Motor neuron (in vitro differentiated cells): ENCODE measurements around the gene XRCC3. TPM values are rescaled to one million over a fixed set of nuclear protein-coding genes. Genes with fewer than 3 reads are reported as not detected.
"Not testable (repeated sequence)": the region's sequence is repeated elsewhere in the genome, so short reads cannot be mapped to it uniquely, and the experiment has no call there.

Experiments
- ATAC-seq, 8 experiments: fragments of 200-7000 bp; cut with Tn5 transposase; replicated peaks in 6 of 8; 2 replicates each; pipeline ENCODE4 v1.8.0; 2021; ENCODE audit warnings: mild to moderate bottlenecking in 8 of 8, moderate library complexity in 8 of 8
- H3K27ac ChIP-seq, 2 donors: fragments of 250-450 bp; sonication (Bioruptor Pico); 2 replicates each; pipeline ENCODE4 v1.9.0; 2021; ENCODE audit warnings: antibody characterized with exemption in 2 of 2, mild to moderate bottlenecking in 2 of 2, moderate library complexity in 1 of 2
- H3K4me1 ChIP-seq, 2 donors: fragments of 250-450 bp; sonication (Bioruptor Pico); replicated peaks in 1 of 2; 2 replicates each; pipeline ENCODE4 v1.6.1; 2021; ENCODE audit warnings: antibody characterized with exemption in 2 of 2, mild to moderate bottlenecking in 2 of 2, moderate library complexity in 1 of 2
- H3K4me3 ChIP-seq, 5 donors: fragments of 250-450 bp; sonication (Bioruptor Pico); 2 replicates each; pipeline ENCODE4 v1.9.0; 2021; ENCODE audit warnings: antibody characterized with exemption in 5 of 5, mild to moderate bottlenecking in 5 of 5, moderate library complexity in 4 of 5
- WGBS, 10 experiments: fragments of 450-650 bp; shearing (Covaris generic); methylation state at CpG; one replicate each; pipeline ENCODE4 v1.0.0; 2022; 5-methylcytosine and 5-hydroxymethylcytosine counted together
- in situ Hi-C, 9 experiments: fragments of 400-800 bp; cut with MboI; loops; one replicate each; pipeline ENCODE4 v1.15.0; 2021; ENCODE audit warnings: low sequenced_read_pairs in 9 of 9, low pct_unique_long_range_greater_than_20kb in 2 of 9; ENCODE audit not compliant: unreplicated experiment in 9 of 9
- total RNA-seq, 8 experiments: library from RNA; unstranded; fragments of 300-600 nt; gene quantifications; 2 replicates each; pipeline versions ENCODE4 v1.2.3 to v1.2.4, GENCODE V29; 2022

XRCC3 gene
- total RNA-seq, 8 experiments from 2014 or later, result 5.5 to 31.2 (median 7.5) TPM

DNA sequence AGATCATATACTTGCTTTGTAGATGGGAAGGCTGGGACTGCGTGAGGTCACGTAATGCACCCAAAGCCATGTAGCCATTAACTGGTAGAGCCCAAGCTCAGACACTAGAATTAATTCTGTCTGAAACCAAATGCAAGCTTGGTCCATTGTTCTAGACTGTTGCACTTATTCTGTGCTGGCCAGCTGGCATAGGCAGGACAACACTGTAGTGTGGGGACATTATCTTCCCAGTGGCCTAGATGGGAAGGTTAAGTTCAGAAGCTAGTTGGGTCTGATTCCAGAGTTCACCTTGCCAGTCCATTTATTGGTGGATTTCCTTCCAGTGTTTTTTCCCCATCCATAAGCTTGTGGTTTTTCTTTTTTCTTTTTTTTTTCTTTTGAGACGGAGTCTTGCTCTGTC, 47.1 kb downstream of the XRCC3 start:
- Histone ChIP-seq H3K27ac (no peak overlapping the region), H3K4me3 (no peak overlapping the region), H3K4me1 (no peaks in the 10 kb centered on the region)
- in situ Hi-C loops, result no loop called here
- 90 to 100% (median 100%) methylated on average over 1 to 3 of the region's 3 CpGs for WGBS, 10 experiments
- no peak for ATAC-seq

DNA sequence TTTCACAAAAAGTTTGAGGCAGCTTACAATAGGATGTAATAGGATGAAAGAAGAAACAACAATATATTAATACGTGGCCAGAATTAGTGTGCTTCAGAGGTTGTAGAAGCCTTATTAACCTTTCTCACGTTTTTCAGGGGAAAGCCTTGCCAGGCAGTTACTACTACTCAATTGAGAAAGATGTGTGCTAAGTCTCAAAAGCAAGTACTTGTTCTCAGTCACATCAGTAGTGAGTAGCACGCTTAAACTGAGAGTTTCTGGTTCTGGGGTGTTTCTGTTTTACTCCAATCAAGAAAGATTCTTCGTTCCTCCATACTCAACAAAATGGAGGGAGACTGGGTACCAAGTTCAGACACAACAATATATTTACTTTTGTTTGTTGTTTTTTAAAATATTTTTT, 47.6 kb downstream of the XRCC3 start:
- H3K27ac ChIP-seq, result no peak overlapping the region

DNA sequence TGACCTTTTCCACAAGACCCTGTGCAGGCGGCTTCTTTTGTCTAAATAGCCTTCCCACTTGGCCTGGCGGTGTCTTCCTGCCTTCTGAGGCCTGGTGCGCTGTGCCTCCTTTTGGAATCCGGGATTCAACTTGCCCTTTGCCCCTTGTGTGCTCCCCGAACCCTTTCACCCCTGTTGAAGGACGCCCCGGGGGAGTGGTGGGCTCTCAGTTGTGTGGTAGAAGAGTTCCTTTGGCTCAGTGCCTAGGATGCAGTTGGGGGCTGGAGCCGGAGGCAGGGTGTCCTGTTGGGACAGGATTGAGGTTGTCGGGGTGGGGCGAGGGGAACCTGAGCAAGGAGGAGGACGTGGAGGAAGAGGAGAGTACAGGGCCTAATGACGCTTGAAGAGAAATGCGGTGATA, 51.7 kb downstream of the XRCC3 start:
- H3K4me3 ChIP-seq, result no peak overlapping the region
- no peak for ATAC-seq
- H3K27ac ChIP-seq, result no peak overlapping the region
- H3K4me1 ChIP-seq, result no peaks in the 10 kb centered on the region
- WGBS, 10 experiments, result 80 to 100% (median 96%) methylated on average over 1 to 7 of the region's 13 CpGs; no CpG with 5 or more reads in 2 of the 10 experiments
- in situ Hi-C loops, result no loop called here

More for the DNA sequence above, 47.6 kb downstream of the XRCC3 start:
- 82 to 100% (median 94%) methylated on average over 1 to 4 of the region's 4 CpGs; no CpG with 5 or more reads in 1 of the 10 experiments for WGBS, 10 experiments
- in situ Hi-C loops, result no loop called here
- no peak for ATAC-seq
- H3K4me3 ChIP-seq, result no peak overlapping the region
- no peaks in the 10 kb centered on the region for H3K4me1 ChIP-seq

DNA sequence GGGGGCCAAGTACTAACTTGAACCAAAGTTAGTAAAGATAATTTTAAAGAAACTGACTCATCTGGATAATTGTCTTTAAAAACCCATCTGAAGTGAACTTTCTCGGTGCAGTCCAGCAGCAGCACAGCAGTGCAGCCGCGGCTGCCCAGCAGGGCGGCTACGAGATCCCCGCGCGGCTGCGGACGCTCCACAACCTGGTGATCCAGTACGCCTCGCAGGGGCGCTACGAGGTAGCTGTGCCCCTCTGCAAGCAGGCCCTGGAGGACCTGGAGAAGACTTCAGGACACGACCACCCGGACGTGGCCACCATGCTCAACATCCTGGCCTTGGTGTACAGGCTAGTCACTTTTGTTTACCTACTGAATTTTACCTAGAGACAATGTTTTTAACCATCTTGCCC, 52.7 kb downstream of the XRCC3 start:
- in situ Hi-C loops, result no loop called here
- H3K4me1 ChIP-seq, result no peaks in the 10 kb centered on the region
- WGBS, 10 experiments, result 73 to 100% (median 96%) methylated on average over 3 to 14 of the region's 17 CpGs; no CpG with 5 or more reads in 2 of the 10 experiments
- H3K4me3 ChIP-seq, result no peak overlapping the region
- no peak overlapping the region for H3K27ac ChIP-seq
- ATAC-seq, result no peak

DNA sequence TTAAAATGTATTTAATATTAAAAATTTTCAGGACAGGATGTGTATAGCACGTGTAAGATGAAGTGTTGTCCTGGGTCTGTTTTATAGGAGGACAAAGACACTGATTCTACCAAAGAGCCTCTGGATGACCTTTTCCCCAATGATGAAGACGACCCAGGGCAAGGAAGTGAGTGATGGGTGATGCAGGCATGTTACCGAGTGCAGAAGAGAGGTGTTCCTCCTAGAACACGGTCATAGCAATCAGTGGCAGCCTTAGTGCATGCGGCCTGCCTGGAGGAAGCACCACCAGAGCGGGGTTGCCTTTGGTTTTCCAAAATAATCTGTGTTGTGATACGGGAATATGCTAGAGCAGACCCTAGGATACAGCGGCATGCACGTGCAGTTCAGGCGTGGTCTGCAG, 53.2 kb downstream of the XRCC3 start:
- in situ Hi-C loops, result no loop called here
- H3K4me3 ChIP-seq, result no peak overlapping the region
- no peak overlapping the region for H3K27ac ChIP-seq
- ATAC-seq, result no peak
- WGBS, 10 experiments, result 65 to 100% (median 86%) methylated on average over 1 to 9 of the region's 10 CpGs
- H3K4me1 ChIP-seq, result no peaks in the 10 kb centered on the region

DNA sequence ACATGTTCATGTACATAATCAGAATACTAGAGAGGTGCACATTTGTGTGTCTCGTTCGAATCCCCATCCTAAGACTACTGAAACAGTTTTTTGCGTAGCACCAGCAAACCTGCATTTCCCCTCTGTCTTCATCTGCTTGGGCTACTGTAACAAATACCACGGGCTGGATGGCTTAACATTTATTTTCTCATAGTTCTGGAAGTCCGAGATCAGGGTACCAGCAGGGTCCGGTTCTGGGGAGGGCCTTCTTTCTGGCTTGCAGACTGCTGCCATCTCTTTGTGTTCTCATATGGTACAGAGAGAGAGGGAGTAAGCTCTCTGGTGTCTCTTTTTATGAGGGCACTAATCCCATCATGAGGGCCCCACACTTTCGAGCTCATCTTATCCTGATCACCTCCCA, 55.6 kb downstream of the XRCC3 start:
- no peaks in the 10 kb centered on the region for H3K4me1 ChIP-seq
- in situ Hi-C loops, result no loop called here
- WGBS, 10 experiments, result 67 to 100% (median 79%) methylated on average over 1 to 6 of the region's 7 CpGs; no CpG with 5 or more reads in 3 of the 10 experiments
- no peak for ATAC-seq
- H3K27ac ChIP-seq, result no peak overlapping the region
- H3K4me3 ChIP-seq, result no peak overlapping the region

DNA sequence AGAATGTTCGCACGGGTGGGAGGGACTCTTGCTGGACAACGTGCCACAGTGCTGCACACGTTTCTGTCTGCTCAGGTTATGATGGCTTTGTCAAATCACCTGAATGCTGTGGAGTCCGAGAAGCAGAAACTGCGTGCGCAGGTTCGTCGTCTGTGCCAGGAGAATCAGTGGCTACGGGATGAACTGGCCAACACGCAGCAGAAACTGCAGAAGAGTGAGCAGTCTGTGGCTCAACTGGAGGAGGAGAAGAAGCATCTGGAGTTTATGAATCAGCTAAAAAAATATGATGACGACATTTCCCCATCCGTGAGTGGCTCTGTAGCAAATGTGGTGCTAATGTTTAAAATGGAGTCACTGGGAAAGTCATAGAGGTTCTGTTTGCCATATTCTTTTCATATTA, 57.8 kb downstream of the XRCC3 start:
- Histone ChIP-seq H3K4me3 (no peak overlapping the region), H3K4me1 (peaks cover 10 to 15% of the 10 kb centered on the region in 2 donors), H3K27ac (no peak overlapping the region)
- in situ Hi-C loops, result no loop called here
- 29 to 100% (median 89%) methylated on average over 2 to 13 of the region's 13 CpGs; no CpG with 5 or more reads in 2 of the 10 experiments for WGBS, 10 experiments
- ATAC-seq, result peak in 2 of 8 experiments; percentile 66 to 68

DNA sequence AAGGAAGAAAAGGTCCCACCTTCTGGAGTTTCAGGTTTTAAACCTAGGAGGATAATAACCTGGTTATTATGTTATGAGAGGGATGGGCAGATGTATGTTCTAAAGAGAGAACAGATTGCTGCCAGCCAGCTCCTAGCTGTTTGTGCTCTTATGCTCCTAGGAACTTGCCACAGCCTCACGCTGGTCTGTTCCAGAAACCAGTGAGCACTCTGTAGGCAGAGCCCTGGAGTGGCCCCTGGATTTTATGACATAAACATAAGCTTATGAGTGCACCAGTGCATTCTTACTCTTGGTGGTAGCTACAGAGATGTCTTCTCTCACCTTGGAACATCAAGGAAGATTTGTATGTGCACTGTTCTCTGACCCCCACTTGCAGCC, 58.5 kb downstream of the XRCC3 start:
- Histone ChIP-seq H3K4me3 (no peak overlapping the region), H3K4me1 (peaks cover 10 to 19% of the 10 kb centered on the region in 2 donors), H3K27ac (no peak overlapping the region)
- no peak for ATAC-seq
- in situ Hi-C loops, result no loop called here
- 75 to 100% (median 100%) methylated on average over 1 of the region's 1 CpG; no CpG with 5 or more reads in 4 of the 10 experiments for WGBS, 10 experiments

DNA sequence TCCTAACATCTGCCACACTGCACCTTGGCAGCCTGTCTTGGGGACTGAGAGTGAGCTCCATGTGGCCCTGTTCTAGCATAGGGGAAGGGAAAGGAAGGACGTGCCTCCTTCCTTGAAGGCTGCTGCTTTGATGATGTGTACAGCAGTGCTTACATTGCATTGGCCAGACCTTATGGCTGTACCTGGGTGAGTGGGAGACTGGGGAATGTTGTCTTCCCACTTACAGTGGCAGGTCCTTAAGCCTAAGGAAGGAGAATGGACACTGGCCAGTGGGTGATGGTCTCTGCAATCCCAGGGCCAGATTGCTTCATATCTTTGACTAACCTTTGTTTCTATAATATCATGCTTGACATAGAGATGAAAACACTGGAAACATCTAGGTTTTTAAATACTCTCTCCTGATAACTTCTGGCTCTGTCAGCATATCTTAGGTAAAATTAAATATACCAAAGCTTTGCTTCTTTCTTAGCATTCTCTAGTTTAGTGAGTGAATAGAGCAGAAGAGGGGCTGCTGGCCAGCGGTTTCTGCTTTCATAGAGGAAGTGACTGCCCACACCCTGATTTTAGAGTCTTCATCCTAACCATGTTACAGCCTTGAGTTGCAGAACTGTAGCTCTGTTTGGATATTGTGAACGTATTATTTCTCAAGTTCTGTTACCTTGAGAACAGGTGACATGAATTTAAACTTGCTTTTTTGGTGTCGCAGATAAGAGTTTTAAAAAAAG, 59.1 kb downstream of the XRCC3 start:
- ATAC-seq, result no peak
- in situ Hi-C loops, result no loop called here
- H3K27ac ChIP-seq, result no peak overlapping the region
- WGBS, 10 experiments, result 64 to 100% (median 96%) methylated on average over 1 to 3 of the region's 4 CpGs
- H3K4me1 ChIP-seq, result peaks cover 10 to 19% of the 10 kb centered on the region in 2 donors
- H3K4me3 ChIP-seq, result no peak overlapping the region

DNA sequence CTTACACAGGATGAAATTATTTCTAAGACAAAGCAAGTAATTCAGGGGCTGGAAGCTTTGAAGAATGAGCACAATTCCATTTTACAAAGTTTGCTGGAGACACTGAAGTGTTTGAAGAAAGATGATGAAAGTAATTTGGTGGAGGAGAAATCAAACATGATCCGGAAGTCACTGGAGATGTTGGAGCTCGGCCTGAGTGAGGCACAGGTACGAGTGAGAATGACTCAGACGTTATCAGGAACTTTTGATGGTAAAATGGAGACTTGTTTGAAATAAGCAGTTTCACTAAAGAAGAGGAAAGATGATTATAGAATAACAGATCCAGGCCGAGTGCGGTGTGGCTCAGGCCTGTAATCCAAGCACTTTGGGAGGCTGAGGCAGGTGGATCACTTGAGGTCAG, 60.6 kb downstream of the XRCC3 start:
- 61 to 100% (median 89%) methylated on average over 1 to 6 of the region's 6 CpGs for WGBS, 10 experiments
- H3K4me3 ChIP-seq, result no peak overlapping the region
- peaks cover 10 to 19% of the 10 kb centered on the region in 2 donors for H3K4me1 ChIP-seq
- ATAC-seq, result no peak
- in situ Hi-C loops, result no loop called here
- H3K27ac ChIP-seq, result no peak overlapping the region

DNA sequence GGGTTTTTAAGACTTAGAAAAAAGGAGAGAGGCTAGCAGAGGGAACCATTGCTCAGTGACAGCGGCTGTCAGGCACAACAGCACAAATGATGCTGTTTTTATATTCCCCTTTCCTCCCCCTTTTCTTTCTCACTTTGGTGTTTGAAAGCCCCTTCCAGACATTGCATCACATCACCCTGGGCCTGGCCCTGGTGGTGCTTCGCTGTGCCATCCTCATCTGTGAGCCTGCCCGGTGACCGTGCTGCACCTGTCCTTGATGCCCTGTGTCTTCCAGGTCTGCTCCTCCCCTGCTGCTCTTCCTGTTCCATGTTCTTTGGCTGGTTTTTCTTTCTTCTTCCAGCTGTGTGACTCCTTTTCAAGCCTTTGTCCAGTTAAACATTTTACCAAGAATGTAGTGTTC, 61.4 kb downstream of the XRCC3 start:
- Histone ChIP-seq H3K4me1 (peaks cover 10 to 19% of the 10 kb centered on the region in 2 donors), H3K4me3 (no peak overlapping the region), H3K27ac (peak overlapping the region in 1 of 2 donors; percentile 48)
- in situ Hi-C loops, result no loop called here
- ATAC-seq, result peak in 5 of 8 experiments; percentile 9 to 65 (median 31)
- WGBS, 10 experiments, result 20 to 85% (median 48%) methylated on average over 1 to 4 of the region's 4 CpGs; no CpG with 5 or more reads in 4 of the 10 experiments

DNA sequence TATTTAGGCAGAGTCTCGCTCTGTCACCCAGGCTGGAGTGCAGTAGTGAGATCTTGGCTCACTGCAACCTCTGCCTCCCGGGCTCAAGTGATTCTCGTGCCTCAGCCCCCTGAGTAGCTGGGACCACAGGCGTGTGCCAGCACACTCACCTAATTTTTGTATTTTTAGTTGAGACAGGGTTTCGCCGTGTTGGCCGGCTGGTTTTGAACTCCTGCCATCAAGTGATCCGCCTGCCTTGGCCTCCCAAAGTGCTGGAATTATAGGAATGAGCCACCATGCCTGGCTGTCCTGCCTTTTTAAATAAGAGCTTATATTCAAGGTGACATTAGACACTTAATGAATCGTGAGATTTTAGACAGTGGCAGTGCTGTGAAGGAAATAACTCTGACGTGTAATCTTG, 61.9 kb downstream of the XRCC3 start:
- 24 to 100% (median 51%) methylated on average over 1 to 4 of the region's 10 CpGs; no CpG with 5 or more reads in 4 of the 10 experiments for whole genome bisulfite sequencing, 10 experiments
- peaks cover 10 to 19% of the 10 kb centered on the region in 2 donors for H3K4me1 ChIP-seq
- ATAC-seq, H3K4me3 ChIP-seq, in situ Hi-C loops, H3K27ac ChIP-seq: not testable (repeated sequence)

DNA sequence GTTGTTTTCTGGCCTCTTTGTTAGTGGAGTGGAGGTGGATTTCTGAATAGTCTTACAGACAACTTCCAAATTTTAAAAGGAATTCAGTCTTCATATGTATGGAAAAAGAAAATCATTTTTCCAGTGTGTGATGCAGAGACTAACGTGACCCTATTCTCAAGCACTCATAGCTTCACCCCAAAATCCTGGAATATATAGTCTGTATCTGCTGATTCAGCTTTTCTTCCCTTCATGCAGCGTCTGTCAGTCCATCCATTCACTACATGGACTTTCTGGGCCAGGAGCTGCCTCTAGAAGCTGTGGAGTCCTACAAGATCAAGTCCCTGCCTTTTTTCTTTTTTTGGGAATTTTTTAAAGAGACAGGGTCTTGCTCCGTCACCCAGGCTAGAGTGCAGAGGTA, 62.4 kb downstream of the XRCC3 start:
- Histone ChIP-seq H3K4me3 (no peak overlapping the region), H3K27ac (no peak overlapping the region), H3K4me1 (peaks cover 10 to 19% of the 10 kb centered on the region in 2 donors)
- ATAC-seq, result no peak
- 60 to 100% (median 86%) methylated on average over 1 to 3 of the region's 3 CpGs; no CpG with 5 or more reads in 2 of the 10 experiments for WGBS, 10 experiments
- in situ Hi-C loops, result no loop called here

DNA sequence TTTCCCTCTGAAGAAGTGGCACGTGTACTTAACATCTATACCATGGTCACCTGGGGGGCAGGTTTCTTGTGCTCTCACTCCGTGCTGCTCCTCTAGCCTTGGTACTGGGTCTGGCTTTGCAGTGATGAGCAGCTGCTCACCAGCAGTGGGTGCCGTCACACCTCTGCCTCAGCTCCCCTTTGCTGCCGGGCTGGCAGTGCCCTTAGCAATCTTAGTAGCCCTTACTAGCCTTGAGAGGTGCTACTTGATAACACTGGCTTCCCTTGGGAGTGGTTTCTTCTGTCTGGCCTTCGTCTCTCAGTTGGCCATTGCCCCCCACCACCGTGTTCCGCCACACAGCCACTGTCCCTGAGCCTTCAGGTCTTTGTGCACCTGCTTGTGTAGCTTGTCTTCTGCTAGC, 63.7 kb downstream of the XRCC3 start:
- Histone ChIP-seq H3K4me3 (no peak overlapping the region), H3K4me1 (peaks cover 10 to 19% of the 10 kb centered on the region in 2 donors), H3K27ac (no peak overlapping the region)
- WGBS, 10 experiments, result 80 to 100% (median 93%) methylated on average over 2 to 6 of the region's 7 CpGs; no CpG with 5 or more reads in 5 of the 10 experiments
- in situ Hi-C loops, result no loop called here
- ATAC-seq, result peak in 1 of 8 experiments; percentile 14
